Frontal cortex (tissue), 4 donors: ENCODE results near the gene PCSK6. TPM values are rescaled to one million over a fixed set of nuclear protein-coding genes. Genes with fewer than 3 reads are reported as not detected.
"Not testable (repeated sequence)": the region's sequence is repeated elsewhere in the genome, so short reads cannot be mapped to it uniquely, and the experiment has no call there.

Experiments
- DNase-seq, 2 donors: peaks; one replicate each; pipeline ENCODE4 v3.0.0; 2012; ENCODE audit warnings: low spot score in 2 of 2
- FAIRE-seq: peaks from 2 replicates; lab custom pipeline; 2012; peaks lifted over from hg19 to GRCh38; lab: Jason Lieb, UNC
- total RNA-seq: library from RNA; depleted of rRNA; stranded (reverse); fragments of >200 nt; gene quantifications from one replicate; pipeline ENCODE4 v1.2.3, GENCODE V29; 2014
- donor health status: control.
- donor health status: control.
- donor health status: control.

Gene PCSK6
- total RNA-seq, 1 donor from 2014 or later: 18.3 TPM

DNA sequence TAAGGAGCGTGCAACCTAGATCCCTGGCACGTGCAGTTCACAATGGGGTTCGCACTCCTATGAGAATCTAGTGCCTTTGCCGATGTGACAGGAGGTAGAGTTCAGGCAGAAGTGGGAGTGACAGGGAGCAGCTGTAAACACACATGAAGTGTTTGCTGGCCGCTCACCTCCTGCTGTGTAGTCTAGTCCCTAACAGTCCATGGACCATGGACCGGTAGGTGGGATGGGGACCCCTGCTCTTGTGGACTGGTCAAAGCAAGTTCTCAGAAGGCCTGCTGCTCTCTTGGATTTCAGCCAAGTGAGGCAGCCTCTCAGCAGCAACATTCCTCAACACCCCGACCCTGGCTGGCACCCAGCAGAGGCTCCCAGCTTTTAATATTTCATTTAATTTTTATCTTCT is 136.3 kb downstream of the PCSK6 start:
- FAIRE-seq: no peak
- no peak for DNase-seq

- no peak for FAIRE-seq
- no peak for DNase-seq
Observed at GRCh38 chr15:101351736-101352135, 137.8 kb downstream of the PCSK6 start.

DNA sequence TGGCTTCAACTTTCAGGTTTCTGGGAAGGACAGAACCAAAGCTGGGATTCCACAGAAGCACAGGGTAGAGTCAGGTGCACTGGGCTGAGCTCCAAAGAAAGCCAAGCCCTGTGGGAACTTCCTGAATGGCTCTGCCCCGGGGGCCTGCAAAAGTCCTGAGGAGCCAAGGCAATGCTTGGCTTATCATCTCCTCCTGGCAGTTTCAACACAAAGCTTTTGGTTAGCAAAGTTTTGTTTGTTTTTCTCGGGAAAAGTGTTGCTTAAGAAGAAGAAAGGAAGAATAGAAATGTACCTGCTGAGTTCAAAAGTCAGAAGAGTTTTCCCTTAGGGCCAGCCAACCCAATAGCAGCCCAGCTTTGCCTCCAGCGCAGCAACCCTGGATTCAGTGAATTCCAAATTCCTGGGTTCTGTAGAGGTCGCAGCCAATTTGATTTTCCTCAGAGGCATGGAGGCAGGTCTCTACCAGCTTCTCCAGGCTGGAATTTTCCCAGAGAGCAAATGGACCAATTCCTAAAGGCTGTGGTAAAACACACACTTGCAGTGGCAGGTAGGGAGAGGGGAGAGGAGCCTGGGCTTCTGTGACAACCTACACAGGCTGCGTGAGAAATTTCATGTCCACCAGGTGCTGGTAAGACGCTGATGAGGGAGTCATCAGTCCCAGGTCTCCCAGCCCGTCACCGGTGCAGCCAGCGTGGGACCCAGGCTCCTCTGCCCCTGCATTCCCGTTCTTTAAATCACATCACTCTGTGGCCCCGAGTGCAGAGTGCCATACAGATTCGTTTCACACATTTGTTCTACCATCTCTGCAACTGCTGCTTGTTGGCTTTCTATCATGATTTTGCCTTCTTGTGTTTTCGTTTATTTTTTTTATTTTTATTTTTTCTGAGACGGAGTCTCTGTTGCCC is 140.2 kb downstream of the PCSK6 start:
- FAIRE-seq (no peak), DNase-seq (no peak)

DNA sequence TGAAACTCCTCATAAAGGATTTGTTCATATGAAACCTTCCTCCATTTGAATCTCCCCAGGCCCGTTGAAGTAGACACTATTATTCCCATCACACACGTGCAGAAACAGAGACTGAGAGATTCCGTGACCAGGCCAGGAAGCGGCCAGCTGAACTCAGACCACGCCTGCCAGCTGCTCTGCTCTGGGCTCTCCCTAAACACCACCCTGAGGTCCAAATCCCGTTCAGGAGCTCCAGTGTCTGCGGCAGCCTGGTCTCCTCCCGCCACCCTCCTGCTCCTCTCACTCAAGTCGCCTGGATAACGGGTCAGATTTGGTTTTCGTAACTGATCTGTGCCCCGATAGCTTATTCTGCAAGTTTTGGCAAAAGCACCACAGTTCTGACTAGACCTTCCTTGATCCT is 140.9 kb downstream of the PCSK6 start:
- FAIRE-seq: no peak
- no peak for DNase-seq

DNA sequence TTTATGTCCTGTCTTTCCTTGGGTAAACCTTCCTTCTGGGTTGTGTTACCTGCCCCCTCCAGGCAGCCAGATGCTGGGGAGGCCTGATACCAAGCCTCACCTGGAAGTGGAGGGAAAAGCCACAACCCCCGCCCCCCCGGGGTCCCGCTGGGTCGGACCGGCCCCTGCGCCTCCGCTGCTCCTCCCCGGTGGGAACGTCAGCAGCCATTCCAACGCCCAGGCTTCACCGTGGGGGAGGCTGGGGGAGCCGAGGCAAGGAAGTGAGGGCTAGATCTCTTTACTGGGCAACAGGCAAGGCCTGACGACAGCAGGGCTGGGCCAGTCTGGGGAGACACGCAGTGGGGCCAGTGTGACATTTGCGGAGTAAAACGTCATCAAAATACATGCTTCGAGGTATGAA is 141.5 kb downstream of the PCSK6 start:
- FAIRE-seq: no peak
- DNase-seq: no peak

DNA sequence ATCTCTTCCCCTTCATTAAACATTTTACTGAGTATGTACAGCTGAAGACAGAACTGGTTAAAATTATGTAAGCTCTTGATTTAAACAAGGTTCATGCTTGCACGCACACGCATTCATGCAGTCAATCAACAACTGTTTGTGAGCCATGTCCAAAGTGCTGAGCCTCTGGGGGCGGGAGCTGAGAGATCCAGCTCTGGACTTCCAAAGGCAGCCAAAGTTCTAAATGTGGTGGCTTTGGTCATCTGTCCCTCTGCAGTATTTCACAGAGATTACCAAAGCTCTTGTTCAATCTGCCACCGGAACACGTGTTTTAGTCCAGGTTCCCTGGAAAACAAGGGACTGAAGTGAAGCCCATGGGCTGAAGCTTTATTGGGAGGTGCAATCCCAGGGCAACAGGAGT is 142.1 kb downstream of the PCSK6 start:
- no peak for FAIRE-seq

DNA sequence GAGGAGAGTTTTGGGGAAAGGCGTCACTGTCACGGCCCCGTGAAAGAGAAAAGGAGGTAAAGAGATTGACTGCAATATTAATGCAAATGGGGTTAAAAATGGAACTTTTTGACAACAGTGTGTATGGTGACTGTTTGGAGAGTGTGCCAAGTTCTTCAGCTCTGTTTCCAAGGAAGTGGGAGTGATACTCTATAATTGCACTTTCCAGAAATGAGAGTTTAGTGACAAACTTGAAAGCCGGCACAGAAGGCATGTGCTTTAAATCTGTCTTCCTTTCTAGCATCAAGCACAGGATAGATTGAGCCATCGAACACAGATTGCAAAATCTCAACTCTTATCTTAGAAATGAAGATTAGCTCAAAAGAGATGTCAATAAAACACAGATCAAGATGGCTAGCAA is 142.6 kb downstream of the PCSK6 start:
- FAIRE-seq (no peak), DNase-seq (peak; percentile 26 to 29)

More for the DNA sequence above, 142.1 kb downstream of the PCSK6 start:
- DNase-seq: no peak

DNA sequence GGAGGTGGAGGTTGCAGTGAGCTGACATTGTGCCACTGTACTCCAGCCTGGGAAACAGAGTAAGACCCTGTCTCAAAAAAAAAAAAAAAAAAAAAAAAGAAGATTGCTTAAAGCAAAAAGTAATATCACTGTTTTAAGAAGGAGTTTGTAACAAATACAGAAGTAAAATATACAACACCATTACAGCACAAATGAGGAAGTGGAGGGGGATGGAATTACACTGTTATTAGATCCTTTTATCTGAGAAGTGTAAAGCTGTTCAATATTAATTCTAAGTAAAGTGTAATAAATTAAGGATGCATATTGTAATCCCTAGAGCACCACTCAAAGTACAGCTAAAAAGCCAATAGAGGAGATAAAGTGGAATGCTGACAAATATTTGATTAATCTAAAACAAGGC is 147.5 kb downstream of the PCSK6 start:
- FAIRE-seq: no peak
- no peak for DNase-seq

GRCh38 chr15:101338502-101339057 is 150.9 kb downstream of the PCSK6 start:
- no peak for FAIRE-seq

DNA sequence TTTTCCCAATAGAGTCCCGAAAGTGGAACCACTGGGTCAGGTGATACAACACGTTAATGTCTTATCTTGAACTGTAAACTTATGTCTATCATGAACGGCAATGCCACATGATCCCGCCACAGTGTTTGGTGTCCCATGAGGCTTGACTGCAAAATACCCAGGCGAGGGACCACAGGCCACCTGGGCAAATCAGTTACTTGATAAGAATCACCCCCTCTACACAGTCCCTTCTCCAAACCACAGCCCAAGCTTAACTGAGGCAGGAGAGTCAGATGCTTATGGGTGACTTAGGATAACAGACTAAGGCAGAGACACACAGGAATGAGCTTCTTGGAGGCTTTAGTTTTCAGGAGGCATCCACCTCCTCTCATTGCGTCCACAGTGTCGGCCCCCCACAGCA is 151.5 kb downstream of the PCSK6 start:
- FAIRE-seq: no peak
- DNase-seq: no peak

More at GRCh38 chr15:101338502-101339057, 150.9 kb downstream of the PCSK6 start:
- no peak for DNase-seq

DNA sequence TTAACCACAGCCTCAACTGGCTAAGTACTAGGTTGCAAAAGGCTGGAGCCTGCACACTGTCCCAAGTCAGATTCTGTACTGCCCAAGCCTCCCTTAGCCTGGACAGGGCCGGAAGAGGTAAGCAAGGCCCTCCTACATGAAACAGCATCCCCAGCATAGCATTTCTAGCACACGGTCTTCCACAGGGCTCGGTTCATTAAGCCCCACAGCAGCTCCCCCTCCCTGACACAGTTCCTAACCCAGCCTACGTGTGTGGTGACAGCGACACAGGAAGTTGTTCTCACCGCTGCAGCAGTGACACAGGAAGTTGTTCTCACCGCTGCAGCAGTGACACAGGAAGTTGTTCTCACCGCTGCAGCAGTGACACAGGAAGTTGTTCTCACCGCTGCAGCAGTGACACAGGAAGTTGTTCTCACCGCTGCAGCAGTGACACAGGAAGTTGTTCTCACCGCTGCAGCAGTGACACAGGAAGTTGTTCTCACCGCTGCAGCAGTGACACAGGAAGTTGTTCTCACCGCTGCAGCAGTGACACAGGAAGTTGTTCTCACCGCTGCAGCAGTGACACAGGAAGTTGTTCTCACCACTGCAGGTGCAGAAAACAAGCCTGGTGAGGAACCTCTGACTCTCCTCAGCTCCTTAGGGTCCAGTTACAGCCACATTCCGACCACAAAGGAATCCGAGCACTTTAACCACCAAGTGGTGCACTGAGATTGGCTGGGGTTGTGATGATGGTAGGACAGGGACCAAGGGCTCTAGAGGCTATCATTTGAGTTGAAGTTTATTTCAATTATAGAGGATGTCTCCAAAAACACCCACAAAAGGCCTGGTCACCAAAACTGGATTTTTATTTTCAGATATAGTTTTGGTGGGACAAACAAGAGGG is 155.4 kb downstream of the PCSK6 start:
- DNase-seq, FAIRE-seq: not testable (repeated sequence)

DNA sequence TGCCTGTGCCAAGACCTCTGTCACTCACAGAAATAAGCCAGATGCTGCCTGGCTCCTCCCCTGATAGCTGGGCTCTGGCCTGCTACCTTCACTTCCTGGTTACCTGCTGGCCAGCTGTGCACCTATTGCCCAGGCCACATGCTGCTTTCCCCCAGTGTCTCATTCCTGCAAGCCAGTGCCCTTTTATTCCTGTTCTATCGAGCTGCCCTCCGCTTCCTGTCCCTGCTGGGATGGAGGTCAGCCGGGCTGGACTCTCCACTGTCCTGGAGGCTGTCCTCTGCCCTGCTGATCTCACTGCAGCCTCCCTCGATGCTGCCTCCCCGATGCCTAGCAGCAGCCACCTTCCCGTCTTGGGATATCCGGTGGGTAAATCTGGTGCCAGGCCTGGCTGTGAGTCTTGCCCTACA is 157.4 kb downstream of the PCSK6 start:
- no peak for FAIRE-seq
- no peak for DNase-seq

- FAIRE-seq (no peak), DNase-seq (no peak)
Observed at GRCh38 chr15:101329867-101330380, 159.6 kb downstream of the PCSK6 start.

DNA sequence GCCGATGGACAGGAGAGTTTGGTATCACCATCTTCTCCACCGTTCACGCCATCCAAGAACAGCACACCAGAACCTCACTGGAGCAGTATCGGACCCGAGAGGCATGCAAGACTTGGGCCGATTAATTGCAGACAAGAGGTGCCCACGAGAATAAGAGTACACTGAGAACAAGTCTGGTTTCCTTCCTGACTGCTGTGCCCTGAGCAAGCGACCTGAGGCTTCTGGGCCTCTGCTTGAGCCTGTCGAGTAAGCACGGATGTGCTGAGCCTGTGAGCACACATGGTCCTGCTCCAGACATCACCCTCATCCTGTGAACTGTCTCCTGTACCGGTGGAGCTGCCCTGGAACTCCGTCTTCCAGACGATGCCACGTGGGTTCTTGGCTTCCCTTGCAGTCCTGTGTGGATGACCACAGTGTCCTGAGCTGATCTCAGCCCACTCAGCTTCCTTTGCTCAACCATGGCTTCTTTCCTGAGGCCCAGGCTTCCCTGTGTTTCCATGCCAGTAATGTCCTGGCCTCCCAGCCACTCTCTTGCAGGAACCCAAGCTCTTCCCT is 160.1 kb downstream of the PCSK6 start:
- FAIRE-seq: no peak
- no peak for DNase-seq

DNA sequence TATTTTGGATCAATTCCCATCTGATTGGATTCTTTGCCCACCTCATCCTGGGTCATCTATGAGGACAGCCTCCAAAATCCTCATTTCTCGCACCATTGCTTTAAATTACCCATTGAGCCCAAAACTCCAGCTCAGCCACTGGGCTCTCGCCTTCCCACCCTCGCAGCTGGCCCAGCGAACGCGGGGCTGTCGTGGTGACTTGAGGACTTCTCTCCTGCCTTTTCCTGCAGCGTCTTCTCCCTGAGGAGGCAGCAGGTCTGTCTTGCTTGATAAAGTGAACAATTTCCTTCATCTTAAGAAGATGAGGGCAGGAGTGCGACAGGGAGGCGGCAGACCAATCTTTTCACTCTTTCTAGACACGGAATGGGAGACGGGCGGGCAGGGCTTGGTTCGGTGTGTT is 161.5 kb downstream of the PCSK6 start:
- no peak for FAIRE-seq
- DNase-seq: no peak

GRCh38 chr15:101327147-101327740 is 162.3 kb downstream of the PCSK6 start:
- no peak for DNase-seq

DNA sequence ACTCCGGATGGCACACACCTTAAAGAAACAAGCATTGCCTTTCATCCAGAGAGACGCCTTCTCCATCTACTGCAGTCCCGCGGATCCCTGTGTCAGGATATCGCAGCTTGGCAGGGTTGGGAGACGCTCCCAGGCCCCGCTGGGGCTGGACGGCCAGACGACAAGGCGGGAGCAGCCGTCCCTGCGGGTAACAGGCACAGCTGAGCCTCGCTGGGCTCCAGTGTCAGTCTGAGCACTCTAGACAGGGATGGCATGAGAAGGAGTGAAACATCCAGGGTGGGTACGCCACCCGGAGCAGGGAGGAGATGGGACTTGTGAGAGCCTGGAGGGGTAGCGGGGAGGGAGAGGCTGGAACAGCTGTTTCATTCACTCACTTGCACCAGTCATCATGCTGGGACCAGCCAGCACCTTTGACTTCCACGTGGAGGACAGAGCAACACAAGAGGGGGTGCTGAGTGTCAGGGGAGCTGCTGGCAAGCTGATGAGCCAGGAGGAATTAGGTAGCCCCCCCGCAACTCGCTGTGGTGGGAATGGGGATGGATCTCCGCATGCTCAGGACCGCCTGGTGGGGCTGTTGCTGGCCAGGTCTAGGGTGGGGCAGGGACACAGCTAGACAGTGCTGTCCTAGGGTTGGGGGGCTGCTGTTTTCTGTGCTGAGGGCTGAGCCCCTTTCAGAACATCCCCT is 162.9 kb downstream of the PCSK6 start:
- DNase-seq: no peak
- no peak for FAIRE-seq

More at GRCh38 chr15:101327147-101327740, 162.3 kb downstream of the PCSK6 start:
- no peak for FAIRE-seq

GRCh38 chr15:101326026-101326315 is 163.5 kb downstream of the PCSK6 start:
- DNase-seq (no peak), FAIRE-seq (no peak)
